Omental fat pad (tissue), 4 donors: ENCODE measurements around the gene SDS. TPM values are rescaled to one million over a fixed set of nuclear protein-coding genes. Genes with fewer than 3 reads are reported as not detected.

Experiments used
- ATAC-seq: fragments of 150-250 bp; one replicate; pipeline ENCODE4 v1.9.1; 2016; ENCODE audit warnings: mild to moderate bottlenecking, moderate library complexity; ENCODE audit not compliant: low FRiP score
- DNase-seq: peaks from one replicate; pipeline ENCODE4 v3.0.0-alpha.2; 2019; ENCODE audit warnings: low spot score
- CTCF ChIP-seq, 3 donors: fragments of 450-650 bp; IDR thresholded peaks; one replicate each; pipeline ENCODE4 v1.5.1; 2016 to 2017; ENCODE audit warnings: antibody characterized with exemption in 3 of 3, mild to moderate bottlenecking in 3 of 3, moderate library complexity in 2 of 3
- total RNA-seq, 4 donors: library from RNA; depleted of rRNA; stranded (reverse); fragments of >200 nt; gene quantifications; one replicate each; pipeline ENCODE4 v1.1.0, GENCODE V29; 2016

SDS gene
- total RNA-seq, 4 donors from 2014 or later = 0.63 to 52.1 (median 3.3) TPM

- ATAC-seq = no peak
- no peak for TF ChIP-seq CTCF (IDR thresholded peaks at IDR 0.05)
- DNase-seq = no peak
Measured at GRCh38 chr12:113427882-113428281, 24.2 kb upstream of the SDS start.

- DNase-seq = no peak
- no peak for ATAC-seq
- no peak for TF ChIP-seq CTCF (IDR thresholded peaks at IDR 0.05)
Measured at GRCh38 chr12:113425960-113426453, 22.3 kb upstream of the SDS start.

- ATAC-seq = no peak
- peak in 1 of 3 donors; percentile 50 for TF ChIP-seq CTCF (IDR thresholded peaks at IDR 0.05)
- peak; percentile 49 for DNase-seq
Measured at GRCh38 chr12:113424915-113425823, 21.5 kb upstream of the SDS start.

GRCh38 chr12:113424456-113424855 lies 20.8 kb upstream of the SDS start:
- TF ChIP-seq CTCF (IDR thresholded peaks at IDR 0.05) = no peak
- DNase-seq = no peak
- no peak for ATAC-seq

GRCh38 chr12:113422886-113423669 lies 19.4 kb upstream of the SDS start:
- TF ChIP-seq CTCF (IDR thresholded peaks at IDR 0.05) = no peak
- no peak for ATAC-seq
- no peak for DNase-seq

GRCh38 chr12:113422030-113422885 lies 18.6 kb upstream of the SDS start, which contains the start of gene SDSL:
Gene SDSL, plus strand, starts transcription at chr12:113422380. Its CDS starts 5,603 bp downstream, at chr12:113427983.
- no peak for TF ChIP-seq CTCF (IDR thresholded peaks at IDR 0.05)
- DNase-seq = peak; percentile 44
- peak; percentile 95 for ATAC-seq
